ENCODE results near the gene EDC4.

The EDC4 gene

GRCh38 chr16:67825119-67825518 is 47.7 kb upstream of the EDC4 start (continued):
- no peak for TF ChIP-seq TSHZ2 (CRISPR knock-in tag; IDR thresholded peaks at IDR 0.05)

GRCh38 chr16:67825906-67826305 is 46.9 kb upstream of the EDC4 start:
- TF ChIP-seq ZNF565 (CRISPR knock-in tag; conservative IDR thresholded peaks at IDR 0.05; ENCODE audit: low read depth) = no peak
- TF ChIP-seq ARNTL (CRISPR knock-in tag; IDR thresholded peaks at IDR 0.05; ENCODE audit: borderline replicate concordance, low read depth) = no peak
- no peak for TF ChIP-seq CREB5 (CRISPR knock-in tag; IDR thresholded peaks at IDR 0.05; ENCODE audit: low read depth)
- no peak for TF ChIP-seq OSR1 (CRISPR knock-in tag; IDR thresholded peaks at IDR 0.05)
- TF ChIP-seq ZNF70 (CRISPR knock-in tag; IDR thresholded peaks at IDR 0.05) = no peak
- no peak for ATAC-seq

GRCh38 chr16:67828651-67829050 is 44.2 kb upstream of the EDC4 start:
- TF ChIP-seq ZNF70 (CRISPR knock-in tag; IDR thresholded peaks at IDR 0.05) (no peak), ISL1 (CRISPR knock-in tag; IDR thresholded peaks at IDR 0.05) (no peak), ARNTL (CRISPR knock-in tag; IDR thresholded peaks at IDR 0.05; ENCODE audit: borderline replicate concordance, low read depth) (no peak), ZFP30 (CRISPR knock-in tag; IDR thresholded peaks at IDR 0.05) (no peak), CREB5 (CRISPR knock-in tag; IDR thresholded peaks at IDR 0.05; ENCODE audit: low read depth) (no peak)
- no peak for ATAC-seq

GRCh38 chr16:67833030-67833414 is 39.8 kb upstream of the EDC4 start:
- peak; percentile 65 for ATAC-seq
- no peak for TF ChIP-seq RARB (CRISPR knock-in tag; IDR thresholded peaks at IDR 0.05)
- no peak for TF ChIP-seq CREB5 (CRISPR knock-in tag; IDR thresholded peaks at IDR 0.05; ENCODE audit: low read depth)
- TF ChIP-seq PATZ1 (CRISPR knock-in tag; IDR thresholded peaks at IDR 0.05; ENCODE audit: borderline replicate concordance) = no peak
- TF ChIP-seq ESRRG (CRISPR knock-in tag; IDR thresholded peaks at IDR 0.05) = no peak
- TF ChIP-seq CSDC2 (CRISPR knock-in tag; IDR thresholded peaks at IDR 0.05) = no peak
- TF ChIP-seq TCF4 (CRISPR knock-in tag; IDR thresholded peaks at IDR 0.05; ENCODE audit: borderline replicate concordance) = no peak
- no peak for TF ChIP-seq ZFP30 (CRISPR knock-in tag; IDR thresholded peaks at IDR 0.05)
- TF ChIP-seq TSHZ2 (CRISPR knock-in tag; IDR thresholded peaks at IDR 0.05) = no peak
- no peak for TF ChIP-seq ZFP3 (CRISPR knock-in tag; IDR thresholded peaks at IDR 0.05)
- TF ChIP-seq ARNTL (CRISPR knock-in tag; IDR thresholded peaks at IDR 0.05; ENCODE audit: borderline replicate concordance, low read depth) = no peak
- no peak for TF ChIP-seq TOX (CRISPR knock-in tag; IDR thresholded peaks at IDR 0.05; ENCODE audit: borderline replicate concordance)
